MCF 10A (cell line): ENCODE data around the gene TCTN2. TPM values are rescaled to one million over a fixed set of nuclear protein-coding genes. Genes with fewer than 3 reads are reported as not detected.

Experiments
- BruUV-seq: library from RNA; stranded (reverse); fragments of 400-500 nt; replicated peaks from 2 replicates; lab custom pipeline; 2021; lab: Mats Ljungman, UMichigan
- CTCF ChIA-PET: fragments of 300-600 bp; sonication (Branson Sonifier 250); formaldehyde crosslinking; extraction: SDS; loops from one replicate; lab custom pipeline; 2021; ENCODE audit warnings: antibody characterized with exemption, inconsistent platforms; lab: Yijun Ruan, JAX
- POLR2A ChIA-PET: fragments of 300-600, 350-650 bp; sonication (Branson Sonifier 250); formaldehyde crosslinking; extraction: SDS; loops from one replicate; lab custom pipeline; 2020; ENCODE audit warnings: antibody characterized with exemption, inconsistent platforms; lab: Yijun Ruan, JAX
- DNase-seq: peaks from one replicate; pipeline ENCODE4 v3.0.0-alpha.2; 2018; ENCODE audit not compliant: unreplicated experiment
- H3K27ac Mint-ChIP-seq: one replicate; pipeline ENCODE4 v1.8.0; 2022; ENCODE audit warnings: mild to moderate bottlenecking, low read depth, mixed read lengths; ENCODE audit not compliant: unreplicated experiment
- H3K27me3 Mint-ChIP-seq: one replicate; pipeline ENCODE4 v1.8.0; 2022; ENCODE audit warnings: mixed read lengths; ENCODE audit not compliant: insufficient read depth, unreplicated experiment
- H3K36me3 Mint-ChIP-seq: one replicate; pipeline ENCODE4 v1.8.0; 2022; ENCODE audit warnings: mild to moderate bottlenecking, moderate library complexity, mixed read lengths; ENCODE audit not compliant: insufficient read depth, unreplicated experiment
- H3K4me1 Mint-ChIP-seq: one replicate; pipeline ENCODE4 v1.8.0; 2022; ENCODE audit warnings: mixed read lengths; ENCODE audit not compliant: insufficient read depth, unreplicated experiment
- H3K4me3 Mint-ChIP-seq: one replicate; pipeline ENCODE4 v1.8.0; 2022; ENCODE audit warnings: mild to moderate bottlenecking, moderate library complexity, mixed read lengths; ENCODE audit not compliant: unreplicated experiment
- H3K9me3 Mint-ChIP-seq: one replicate; pipeline ENCODE4 v1.8.0; 2022; ENCODE audit warnings: mixed read lengths; ENCODE audit not compliant: unreplicated experiment
- intact Hi-C: fragments of 100-400 bp; cut with micrococcal nuclease; formaldehyde crosslinking; loops from 2 replicates; pipeline ENCODE4 v1.14.1; 2022
- total RNA-seq: library from RNA; stranded (reverse); gene quantifications from 2 replicates; pipeline ENCODE4 v1.2.3, GENCODE V29; 2022
- TF ChIP-seq, protein P1 (sequence below): fragments of 200-600 bp; IDR thresholded peaks from one replicate; pipeline ENCODE4 v1.8.0; 2022; ENCODE audit warnings: antibody characterized with exemption, mild to moderate bottlenecking; ENCODE audit not compliant: unreplicated experiment

Gene TCTN2
- total RNA-seq, 1 experiment from 2014 or later: 5.0 TPM

DNA sequence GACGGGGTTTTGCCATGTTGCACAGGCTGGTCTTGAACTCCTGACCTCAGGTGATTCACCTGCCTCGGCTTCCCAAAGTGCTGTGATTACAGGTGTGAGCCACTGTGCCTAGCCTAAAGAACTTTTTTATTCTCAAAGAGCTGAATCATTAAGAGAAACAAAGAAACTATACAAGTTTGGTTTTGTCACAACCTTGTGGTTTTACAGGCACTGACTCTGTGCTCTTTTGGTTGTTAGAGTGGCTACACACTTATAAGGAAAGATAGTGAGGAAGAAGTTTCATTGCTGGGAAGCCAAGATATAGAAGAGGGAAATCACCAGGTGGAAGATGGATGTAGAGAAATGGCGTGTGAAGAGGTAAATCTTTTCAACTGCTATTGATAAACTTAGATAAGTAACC lies 81.1 kb downstream of the TCTN2 start:
- no peak for DNase-seq
- POLR2A ChIA-PET: no interaction called here

DNA sequence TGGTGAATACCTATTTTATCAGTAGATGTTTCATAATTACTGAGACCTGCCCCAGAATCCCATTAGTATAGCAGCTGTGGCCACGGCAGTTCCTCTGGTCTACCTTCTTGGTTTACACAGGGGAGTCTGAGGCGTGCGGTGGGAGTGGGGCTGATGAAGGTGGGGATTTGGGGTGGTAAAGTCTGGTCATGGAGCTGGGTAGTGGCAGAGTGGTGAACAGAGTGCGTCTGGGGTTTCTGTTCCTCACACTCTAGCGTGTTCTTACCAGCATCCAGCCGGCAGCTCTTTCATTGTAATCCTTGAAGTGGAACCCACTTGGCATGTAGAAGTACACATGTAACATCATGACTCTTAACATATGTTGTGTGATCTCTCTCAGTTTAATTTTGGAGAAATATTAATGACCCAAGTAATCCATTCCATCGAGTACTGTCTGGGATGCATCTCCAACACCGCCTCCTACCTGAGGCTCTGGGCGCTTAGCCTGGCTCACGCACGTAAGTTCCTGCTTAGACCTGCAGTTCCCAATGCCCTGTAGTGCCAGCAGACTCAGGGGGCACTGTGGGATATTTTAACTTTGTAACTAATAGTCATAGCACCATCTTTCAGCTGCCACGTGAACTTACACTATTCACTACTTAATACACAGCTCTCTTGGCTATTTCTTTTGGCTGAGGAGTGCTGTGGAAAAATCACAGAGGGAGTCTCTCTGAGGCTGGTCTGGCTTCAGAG lies 83.3 kb downstream of the TCTN2 start:
- TF ChIP-seq, protein P1, sequence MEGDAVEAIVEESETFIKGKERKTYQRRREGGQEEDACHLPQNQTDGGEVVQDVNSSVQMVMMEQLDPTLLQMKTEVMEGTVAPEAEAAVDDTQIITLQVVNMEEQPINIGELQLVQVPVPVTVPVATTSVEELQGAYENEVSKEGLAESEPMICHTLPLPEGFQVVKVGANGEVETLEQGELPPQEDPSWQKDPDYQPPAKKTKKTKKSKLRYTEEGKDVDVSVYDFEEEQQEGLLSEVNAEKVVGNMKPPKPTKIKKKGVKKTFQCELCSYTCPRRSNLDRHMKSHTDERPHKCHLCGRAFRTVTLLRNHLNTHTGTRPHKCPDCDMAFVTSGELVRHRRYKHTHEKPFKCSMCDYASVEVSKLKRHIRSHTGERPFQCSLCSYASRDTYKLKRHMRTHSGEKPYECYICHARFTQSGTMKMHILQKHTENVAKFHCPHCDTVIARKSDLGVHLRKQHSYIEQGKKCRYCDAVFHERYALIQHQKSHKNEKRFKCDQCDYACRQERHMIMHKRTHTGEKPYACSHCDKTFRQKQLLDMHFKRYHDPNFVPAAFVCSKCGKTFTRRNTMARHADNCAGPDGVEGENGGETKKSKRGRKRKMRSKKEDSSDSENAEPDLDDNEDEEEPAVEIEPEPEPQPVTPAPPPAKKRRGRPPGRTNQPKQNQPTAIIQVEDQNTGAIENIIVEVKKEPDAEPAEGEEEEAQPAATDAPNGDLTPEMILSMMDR: no peak
- H3K36me3 Mint-ChIP-seq: peaks cover 10% of the 10 kb centered on the region
- CTCF ChIA-PET: no interaction called here
- no peaks in the 10 kb centered on the region for H3K9me3 Mint-ChIP-seq
- POLR2A ChIA-PET: no interaction called here
- BruUV-seq: no TSS peak
- no peak overlapping the region for H3K27ac Mint-ChIP-seq
- intact Hi-C loops: no loop called here
- no peak for DNase-seq
- no peaks in the 10 kb centered on the region for H3K27me3 Mint-ChIP-seq
- H3K4me1 Mint-ChIP-seq: peaks cover 11% of the 10 kb centered on the region
- no peak overlapping the region for H3K4me3 Mint-ChIP-seq

More for the DNA sequence above, 81.1 kb downstream of the TCTN2 start:
- BruUV-seq: no TSS peak
- no peaks in the 10 kb centered on the region for H3K9me3 Mint-ChIP-seq
- no peak overlapping the region for H3K27ac Mint-ChIP-seq
- TF ChIP-seq, protein P1: no peak
- H3K4me3 Mint-ChIP-seq: no peak overlapping the region
- H3K36me3 Mint-ChIP-seq: peaks cover 19% of the 10 kb centered on the region
- CTCF ChIA-PET: no interaction called here
- no peaks in the 10 kb centered on the region for H3K4me1 Mint-ChIP-seq
- H3K27me3 Mint-ChIP-seq: no peaks in the 10 kb centered on the region
- intact Hi-C loops: no loop called here

DNA sequence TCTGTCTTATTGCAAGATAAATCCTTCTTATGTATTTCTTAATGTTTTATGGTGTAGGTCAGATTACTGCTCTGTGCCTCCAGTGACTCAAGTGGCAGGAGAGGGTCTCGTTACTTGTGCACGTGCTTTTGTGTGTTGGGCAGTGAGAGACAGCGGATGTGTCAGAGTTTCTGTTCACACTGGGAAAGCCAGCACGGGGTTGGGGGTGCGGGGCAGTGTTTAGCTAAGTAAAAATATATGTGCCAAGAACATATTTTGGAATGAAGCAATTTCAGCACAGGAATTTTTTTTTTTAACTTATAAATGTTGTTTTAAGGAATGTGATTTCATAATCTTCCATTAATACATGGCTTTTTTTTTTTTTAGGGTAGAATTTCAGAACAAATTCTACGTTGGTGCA lies 86.6 kb downstream of the TCTN2 start:
- H3K27me3 Mint-ChIP-seq: no peaks in the 10 kb centered on the region
- POLR2A ChIA-PET: interaction anchor here (0.6 to 2.0 kb wide), 6 partner anchors 44 to 346 kb away, joined by 3 to 6 read pairs (median 4); partner anchors contain the start of gene ATP6V0A2
- H3K4me3 Mint-ChIP-seq: peak overlapping the region; percentile 21

More for the DNA sequence above, 86.6 kb downstream of the TCTN2 start:
- Mint-ChIP-seq H3K9me3 (no peaks in the 10 kb centered on the region), H3K4me1 (peaks cover 11% of the 10 kb centered on the region), H3K27ac (peak overlapping the region; percentile 67), H3K36me3 (peaks cover 12% of the 10 kb centered on the region)
- intact Hi-C loops: no loop called here
- peak; percentile 95 for DNase-seq
- BruUV-seq: no TSS peak
- CTCF ChIA-PET: interaction anchor here (1.0 kb wide), 1 partner anchor 43 kb away, joined by 8 read pairs; no protein-coding TSS in a partner anchor
- TF ChIP-seq, protein P1: no peak

Other genes with a start within 250 kb of the TCTN2 start
- 2.6 and 3.0 TPM in 2 replicates for gene RILPL2, start 234.4 kb upstream of the TCTN2 start, total RNA-seq
- gene SNRNP35, start 213.0 kb upstream of the TCTN2 start, total RNA-seq: 18.0 and 24.7 TPM in 2 replicates
- gene RILPL1, start 137.4 kb upstream of the TCTN2 start, total RNA-seq: 21.5 and 22.9 TPM in 2 replicates
- 302 and 327 TPM in 2 replicates for gene TMED2, start 86.6 kb upstream of the TCTN2 start, total RNA-seq
- gene DDX55, start 69.0 kb upstream of the TCTN2 start, total RNA-seq: 28.4 and 30.5 TPM in 2 replicates
- 38.9 and 47.3 TPM in 2 replicates for gene EIF2B1, start 37.4 kb upstream of the TCTN2 start, total RNA-seq
- gene GTF2H3, start 37.3 kb upstream of the TCTN2 start, total RNA-seq: 76.9 and 85.0 TPM in 2 replicates
- 21.4 and 23.1 TPM in 2 replicates for gene ATP6V0A2, start 41.2 kb downstream of the TCTN2 start, total RNA-seq
- 0.21 and 0.22 TPM in 2 replicates for gene DNAH10, start 91.2 kb downstream of the TCTN2 start, total RNA-seq